Measurements from ENCODE around the gene CTSW. TPM values are rescaled to one million over a fixed set of nuclear protein-coding genes. Genes with fewer than 3 reads are reported as not detected.

Gene CTSW
- total RNA-seq, 1 experiment from 2014 or later, result not detected

DNA sequence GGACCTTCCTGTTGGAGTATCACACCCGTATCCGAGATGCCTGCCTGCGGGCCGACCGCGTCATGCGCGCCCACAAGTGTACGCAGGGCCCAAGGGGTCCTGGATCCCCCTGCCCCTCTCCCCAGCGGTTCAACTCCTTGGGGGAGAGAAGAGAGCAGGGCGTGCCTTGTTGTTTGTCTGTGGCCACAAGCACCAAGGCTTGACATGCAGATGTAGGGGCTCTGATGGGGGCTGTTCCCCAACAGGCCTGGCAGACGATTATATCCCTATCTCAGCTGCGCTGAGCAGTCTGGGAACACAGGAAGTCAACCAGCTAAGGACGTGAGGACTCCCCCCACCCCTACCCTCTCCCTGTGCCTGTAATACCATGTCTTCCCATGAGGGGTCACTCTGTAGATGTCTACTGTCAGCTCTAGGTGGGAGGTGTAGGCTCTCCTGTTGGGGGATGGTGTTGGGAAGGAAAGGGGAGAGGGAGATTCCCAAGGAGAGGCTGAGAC, 28.5 kb upstream of the CTSW start (continued):
- TF ChIP-seq, protein P1, sequence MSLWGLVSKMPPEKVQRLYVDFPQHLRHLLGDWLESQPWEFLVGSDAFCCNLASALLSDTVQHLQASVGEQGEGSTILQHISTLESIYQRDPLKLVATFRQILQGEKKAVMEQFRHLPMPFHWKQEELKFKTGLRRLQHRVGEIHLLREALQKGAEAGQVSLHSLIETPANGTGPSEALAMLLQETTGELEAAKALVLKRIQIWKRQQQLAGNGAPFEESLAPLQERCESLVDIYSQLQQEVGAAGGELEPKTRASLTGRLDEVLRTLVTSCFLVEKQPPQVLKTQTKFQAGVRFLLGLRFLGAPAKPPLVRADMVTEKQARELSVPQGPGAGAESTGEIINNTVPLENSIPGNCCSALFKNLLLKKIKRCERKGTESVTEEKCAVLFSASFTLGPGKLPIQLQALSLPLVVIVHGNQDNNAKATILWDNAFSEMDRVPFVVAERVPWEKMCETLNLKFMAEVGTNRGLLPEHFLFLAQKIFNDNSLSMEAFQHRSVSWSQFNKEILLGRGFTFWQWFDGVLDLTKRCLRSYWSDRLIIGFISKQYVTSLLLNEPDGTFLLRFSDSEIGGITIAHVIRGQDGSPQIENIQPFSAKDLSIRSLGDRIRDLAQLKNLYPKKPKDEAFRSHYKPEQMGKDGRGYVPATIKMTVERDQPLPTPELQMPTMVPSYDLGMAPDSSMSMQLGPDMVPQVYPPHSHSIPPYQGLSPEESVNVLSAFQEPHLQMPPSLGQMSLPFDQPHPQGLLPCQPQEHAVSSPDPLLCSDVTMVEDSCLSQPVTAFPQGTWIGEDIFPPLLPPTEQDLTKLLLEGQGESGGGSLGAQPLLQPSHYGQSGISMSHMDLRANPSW (CRISPR knock-in tag; conservative IDR thresholded peaks at IDR 0.05; ENCODE audit: low read depth), result no peak
- TF ChIP-seq, protein P2, sequence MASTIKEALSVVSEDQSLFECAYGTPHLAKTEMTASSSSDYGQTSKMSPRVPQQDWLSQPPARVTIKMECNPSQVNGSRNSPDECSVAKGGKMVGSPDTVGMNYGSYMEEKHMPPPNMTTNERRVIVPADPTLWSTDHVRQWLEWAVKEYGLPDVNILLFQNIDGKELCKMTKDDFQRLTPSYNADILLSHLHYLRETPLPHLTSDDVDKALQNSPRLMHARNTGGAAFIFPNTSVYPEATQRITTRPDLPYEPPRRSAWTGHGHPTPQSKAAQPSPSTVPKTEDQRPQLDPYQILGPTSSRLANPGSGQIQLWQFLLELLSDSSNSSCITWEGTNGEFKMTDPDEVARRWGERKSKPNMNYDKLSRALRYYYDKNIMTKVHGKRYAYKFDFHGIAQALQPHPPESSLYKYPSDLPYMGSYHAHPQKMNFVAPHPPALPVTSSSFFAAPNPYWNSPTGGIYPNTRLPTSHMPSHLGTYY (CRISPR knock-in tag; IDR thresholded peaks at IDR 0.05), result no peak
- TF ChIP-seq IRF2 (CRISPR knock-in tag; IDR thresholded peaks at IDR 0.05; ENCODE audit: borderline replicate concordance, low read depth) (no peak), CREB1 (CRISPR knock-in tag; IDR thresholded peaks at IDR 0.05) (no peak)

DNA sequence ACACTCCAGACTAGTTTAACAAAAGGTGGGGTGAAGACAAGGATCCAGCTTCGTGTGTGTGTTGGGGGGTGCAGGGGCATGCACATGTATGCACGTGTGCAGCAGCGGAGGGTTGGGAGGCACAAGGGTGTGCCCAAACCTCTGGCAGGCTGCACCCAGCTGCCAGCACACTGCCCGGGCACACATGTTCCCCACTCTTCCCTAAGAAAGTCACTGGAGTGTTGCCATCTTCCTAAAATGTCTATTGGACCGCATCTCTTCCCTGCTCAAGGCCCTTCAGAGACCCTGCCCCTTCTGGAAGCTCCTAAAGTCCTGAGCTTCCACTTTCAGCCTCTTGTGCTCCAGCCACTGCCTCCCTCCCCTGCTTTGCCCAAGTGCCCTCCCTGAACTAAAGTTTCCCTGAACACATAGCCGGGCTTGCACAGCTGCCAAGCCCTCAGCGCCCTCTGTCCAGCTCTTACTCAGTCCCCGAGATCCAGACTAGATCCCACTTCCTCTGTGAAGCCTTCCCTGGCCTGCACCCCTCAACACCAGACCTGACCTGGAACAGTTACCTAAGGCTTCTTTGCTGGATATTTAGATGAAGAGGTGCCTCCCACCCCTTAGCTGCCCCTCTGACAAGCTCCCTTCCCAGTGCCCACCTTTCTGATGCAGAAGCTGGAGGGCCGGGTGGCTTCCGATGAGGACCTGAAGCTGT, 27.7 kb upstream of the CTSW start:
- Mint-ChIP-seq H3K4me1 (peaks cover 24% of the 10 kb centered on the region), H3K27me3 (ENCODE audit: low read depth) (peaks cover 10% of the 10 kb centered on the region), H3K9me3 (peaks cover 6% of the 10 kb centered on the region; the same call in 1 of the 2 replicates), H3K4me3 (no peak overlapping the region), H3K27ac (peak overlapping the region; percentile 71), H3K36me3 (peaks cover 53% of the 10 kb centered on the region)
- POLR2A ChIA-PET, result interaction anchor here (0.5 to 3.5 kb wide), 12 partner anchors 8 to 930 kb away, joined by 3 to 38 read pairs (median 4); partner anchors contain the start of genes EFEMP2, FIBP, MUS81 and RNASEH2C
- ATAC-seq (no peak), DNase-seq (ENCODE audit: low spot score) (no peak)
- CTCF ChIA-PET, result interaction anchor here (0.6 to 6.3 kb wide), 42 partner anchors 8 to 311 kb away, joined by 3 to 134 read pairs (median 4); partner anchors contain the start of genes AP5B1, BANF1, CCDC85B and EIF1AD
- TF ChIP-seq, protein P3, sequence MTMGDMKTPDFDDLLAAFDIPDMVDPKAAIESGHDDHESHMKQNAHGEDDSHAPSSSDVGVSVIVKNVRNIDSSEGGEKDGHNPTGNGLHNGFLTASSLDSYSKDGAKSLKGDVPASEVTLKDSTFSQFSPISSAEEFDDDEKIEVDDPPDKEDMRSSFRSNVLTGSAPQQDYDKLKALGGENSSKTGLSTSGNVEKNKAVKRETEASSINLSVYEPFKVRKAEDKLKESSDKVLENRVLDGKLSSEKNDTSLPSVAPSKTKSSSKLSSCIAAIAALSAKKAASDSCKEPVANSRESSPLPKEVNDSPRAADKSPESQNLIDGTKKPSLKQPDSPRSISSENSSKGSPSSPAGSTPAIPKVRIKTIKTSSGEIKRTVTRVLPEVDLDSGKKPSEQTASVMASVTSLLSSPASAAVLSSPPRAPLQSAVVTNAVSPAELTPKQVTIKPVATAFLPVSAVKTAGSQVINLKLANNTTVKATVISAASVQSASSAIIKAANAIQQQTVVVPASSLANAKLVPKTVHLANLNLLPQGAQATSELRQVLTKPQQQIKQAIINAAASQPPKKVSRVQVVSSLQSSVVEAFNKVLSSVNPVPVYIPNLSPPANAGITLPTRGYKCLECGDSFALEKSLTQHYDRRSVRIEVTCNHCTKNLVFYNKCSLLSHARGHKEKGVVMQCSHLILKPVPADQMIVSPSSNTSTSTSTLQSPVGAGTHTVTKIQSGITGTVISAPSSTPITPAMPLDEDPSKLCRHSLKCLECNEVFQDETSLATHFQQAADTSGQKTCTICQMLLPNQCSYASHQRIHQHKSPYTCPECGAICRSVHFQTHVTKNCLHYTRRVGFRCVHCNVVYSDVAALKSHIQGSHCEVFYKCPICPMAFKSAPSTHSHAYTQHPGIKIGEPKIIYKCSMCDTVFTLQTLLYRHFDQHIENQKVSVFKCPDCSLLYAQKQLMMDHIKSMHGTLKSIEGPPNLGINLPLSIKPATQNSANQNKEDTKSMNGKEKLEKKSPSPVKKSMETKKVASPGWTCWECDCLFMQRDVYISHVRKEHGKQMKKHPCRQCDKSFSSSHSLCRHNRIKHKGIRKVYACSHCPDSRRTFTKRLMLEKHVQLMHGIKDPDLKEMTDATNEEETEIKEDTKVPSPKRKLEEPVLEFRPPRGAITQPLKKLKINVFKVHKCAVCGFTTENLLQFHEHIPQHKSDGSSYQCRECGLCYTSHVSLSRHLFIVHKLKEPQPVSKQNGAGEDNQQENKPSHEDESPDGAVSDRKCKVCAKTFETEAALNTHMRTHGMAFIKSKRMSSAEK (CRISPR knock-in tag; IDR thresholded peaks at IDR 0.05; ENCODE audit: borderline replicate concordance), result no peak
- TF ChIP-seq HMGA2 (CRISPR knock-in tag; IDR thresholded peaks at IDR 0.05) (no peak), RORB (CRISPR knock-in tag; IDR thresholded peaks at IDR 0.05) (no peak), NFATC4 (CRISPR knock-in tag; IDR thresholded peaks at IDR 0.05) (peak; percentile 16; the same call in 1 of the 2 replicates), ZNF671 (CRISPR knock-in tag; IDR thresholded peaks at IDR 0.05) (peak; percentile 54; the same call in 1 of the 2 replicates), ZNF232 (CRISPR knock-in tag; IDR thresholded peaks at IDR 0.05) (no peak), NFYB (CRISPR knock-in tag; conservative IDR thresholded peaks at IDR 0.05; ENCODE audit: low read depth) (no peak), ZBTB21 (CRISPR knock-in tag; IDR thresholded peaks at IDR 0.05; ENCODE audit: borderline replicate concordance) (no peak), SOX15 (CRISPR knock-in tag; IDR thresholded peaks at IDR 0.05) (no peak), PRRX2 (CRISPR knock-in tag; IDR thresholded peaks at IDR 0.05) (peak; percentile 24; the same call in 1 of the 2 replicates), SMAD4 (CRISPR knock-in tag; IDR thresholded peaks at IDR 0.05) (no peak)
- TF ChIP-seq, protein P2 (CRISPR knock-in tag; IDR thresholded peaks at IDR 0.05), result peak; percentile 36; the same call in 1 of the 2 replicates
- TF ChIP-seq, protein P4, sequence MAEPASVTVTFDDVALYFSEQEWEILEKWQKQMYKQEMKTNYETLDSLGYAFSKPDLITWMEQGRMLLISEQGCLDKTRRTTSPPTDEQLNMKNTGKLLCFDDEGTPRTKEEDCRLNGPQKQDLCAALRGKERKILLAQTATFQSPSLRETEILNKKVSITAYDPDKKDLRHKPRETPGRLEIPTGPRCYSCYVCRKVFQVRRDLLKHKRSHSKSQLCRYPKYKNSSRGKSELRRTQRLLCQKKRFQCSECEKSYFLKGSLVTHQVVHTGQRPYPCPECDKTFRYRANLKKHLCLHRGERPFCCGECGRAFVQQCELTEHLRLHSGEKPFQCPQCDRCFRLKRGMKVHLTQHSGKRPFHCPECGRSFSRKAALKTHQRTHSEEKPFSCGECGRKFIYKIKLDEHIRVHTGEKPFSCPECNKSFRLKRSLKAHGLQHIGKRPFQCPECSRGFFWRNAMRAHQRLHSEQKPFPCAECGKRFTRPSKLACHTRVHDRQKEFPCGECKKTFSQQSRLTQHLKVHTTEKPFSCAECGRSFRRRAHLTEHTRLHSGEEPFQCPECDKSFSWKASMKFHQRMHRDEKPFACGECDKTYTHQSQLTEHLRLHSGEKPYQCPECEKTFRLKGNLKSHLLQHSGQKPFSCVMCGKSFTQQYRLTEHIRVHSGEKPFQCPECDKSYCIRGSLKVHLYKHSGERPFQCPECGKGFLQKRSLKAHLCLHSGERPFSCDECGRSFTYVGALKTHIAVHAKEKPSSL (CRISPR knock-in tag; conservative IDR thresholded peaks at IDR 0.05), result peak; percentile 79; the same call in 1 of the 2 replicates
- TF ChIP-seq, protein P5, sequence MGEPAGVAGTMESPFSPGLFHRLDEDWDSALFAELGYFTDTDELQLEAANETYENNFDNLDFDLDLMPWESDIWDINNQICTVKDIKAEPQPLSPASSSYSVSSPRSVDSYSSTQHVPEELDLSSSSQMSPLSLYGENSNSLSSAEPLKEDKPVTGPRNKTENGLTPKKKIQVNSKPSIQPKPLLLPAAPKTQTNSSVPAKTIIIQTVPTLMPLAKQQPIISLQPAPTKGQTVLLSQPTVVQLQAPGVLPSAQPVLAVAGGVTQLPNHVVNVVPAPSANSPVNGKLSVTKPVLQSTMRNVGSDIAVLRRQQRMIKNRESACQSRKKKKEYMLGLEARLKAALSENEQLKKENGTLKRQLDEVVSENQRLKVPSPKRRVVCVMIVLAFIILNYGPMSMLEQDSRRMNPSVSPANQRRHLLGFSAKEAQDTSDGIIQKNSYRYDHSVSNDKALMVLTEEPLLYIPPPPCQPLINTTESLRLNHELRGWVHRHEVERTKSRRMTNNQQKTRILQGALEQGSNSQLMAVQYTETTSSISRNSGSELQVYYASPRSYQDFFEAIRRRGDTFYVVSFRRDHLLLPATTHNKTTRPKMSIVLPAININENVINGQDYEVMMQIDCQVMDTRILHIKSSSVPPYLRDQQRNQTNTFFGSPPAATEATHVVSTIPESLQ (CRISPR knock-in tag; IDR thresholded peaks at IDR 0.05), result no peak
